GM12865 (cell line): ENCODE data around the gene ZSCAN31.
"Not testable (repeated sequence)": the region's sequence is repeated elsewhere in the genome, so short reads cannot be mapped to it uniquely, and the experiment has no call there.

ENCODE experiments used
- DNase-seq: peaks from one replicate; pipeline ENCODE4 v3.0.0; 2010; ENCODE audit warnings: low read depth
- H3K4me3 ChIP-seq: 2 replicates; pipeline ENCODE4 v1.5.1; 2011; ENCODE audit warnings: mild to moderate bottlenecking, low read depth, low read length, control low read depth
- TF ChIP-seq, protein P1 (sequence below): IDR thresholded peaks from 2 replicates; pipeline ENCODE4 v1.5.1; 2011; ENCODE audit warnings: low read length, control low read depth, low read depth, inconsistent platforms; ENCODE audit not compliant: insufficient read depth; ENCODE audit errors: missing control alignments

Gene ZSCAN31

DNA sequence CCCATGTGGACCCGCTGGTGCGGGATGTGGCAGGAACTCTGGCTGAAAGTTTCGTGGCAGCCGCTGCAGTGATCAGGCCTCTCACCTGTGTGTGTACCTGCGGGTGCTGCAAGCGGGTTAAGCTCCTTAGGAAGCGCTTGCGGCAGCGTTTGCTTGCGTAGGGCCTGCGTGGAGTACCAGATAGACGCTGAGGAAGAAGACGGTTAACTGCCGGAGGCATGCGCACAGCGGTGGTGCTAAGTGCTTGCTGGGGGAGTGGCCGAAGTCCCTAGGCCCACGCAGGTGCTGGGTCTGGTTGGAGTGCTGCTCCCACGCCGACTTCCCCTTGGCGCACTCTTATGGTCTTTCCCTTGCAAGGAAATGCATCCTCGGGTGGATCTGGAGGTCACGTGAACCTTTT, 23.0 kb downstream of the ZSCAN31 start:
- DNase-seq, result no peak

DNA sequence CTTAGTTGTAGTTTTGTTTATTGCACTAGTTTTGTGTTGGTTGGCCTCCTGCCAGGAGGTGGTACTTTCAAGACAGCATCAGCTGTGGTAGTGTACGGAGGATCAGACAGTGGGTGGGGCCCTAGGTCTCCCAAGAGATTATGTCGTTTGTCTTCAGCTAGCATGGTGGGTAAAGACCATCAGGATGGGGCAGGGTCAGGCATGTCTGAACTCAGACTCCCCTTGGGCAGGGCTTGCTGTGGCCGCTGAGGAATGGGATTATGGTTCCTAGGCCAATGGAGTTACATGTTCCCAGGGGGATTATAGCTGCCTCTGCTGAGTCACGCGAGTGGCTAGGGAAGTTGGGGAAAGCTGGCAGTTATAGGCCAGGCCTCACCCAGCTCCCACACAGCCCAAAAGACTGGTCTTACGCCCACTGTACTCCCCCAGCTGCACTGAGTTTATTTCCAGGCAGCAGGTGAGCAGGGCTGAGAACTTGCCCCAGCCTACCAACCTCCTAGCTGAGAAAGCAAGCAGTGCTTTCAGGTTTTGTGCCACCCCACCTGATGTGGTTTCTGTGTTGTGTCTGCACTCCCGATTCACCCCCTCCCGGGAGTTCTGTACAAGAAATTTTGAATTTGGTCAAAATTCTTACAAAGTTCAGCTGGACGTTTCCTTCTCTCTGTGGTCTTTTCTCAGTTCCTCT, 24.7 kb downstream of the ZSCAN31 start:
- TF ChIP-seq, protein P1, sequence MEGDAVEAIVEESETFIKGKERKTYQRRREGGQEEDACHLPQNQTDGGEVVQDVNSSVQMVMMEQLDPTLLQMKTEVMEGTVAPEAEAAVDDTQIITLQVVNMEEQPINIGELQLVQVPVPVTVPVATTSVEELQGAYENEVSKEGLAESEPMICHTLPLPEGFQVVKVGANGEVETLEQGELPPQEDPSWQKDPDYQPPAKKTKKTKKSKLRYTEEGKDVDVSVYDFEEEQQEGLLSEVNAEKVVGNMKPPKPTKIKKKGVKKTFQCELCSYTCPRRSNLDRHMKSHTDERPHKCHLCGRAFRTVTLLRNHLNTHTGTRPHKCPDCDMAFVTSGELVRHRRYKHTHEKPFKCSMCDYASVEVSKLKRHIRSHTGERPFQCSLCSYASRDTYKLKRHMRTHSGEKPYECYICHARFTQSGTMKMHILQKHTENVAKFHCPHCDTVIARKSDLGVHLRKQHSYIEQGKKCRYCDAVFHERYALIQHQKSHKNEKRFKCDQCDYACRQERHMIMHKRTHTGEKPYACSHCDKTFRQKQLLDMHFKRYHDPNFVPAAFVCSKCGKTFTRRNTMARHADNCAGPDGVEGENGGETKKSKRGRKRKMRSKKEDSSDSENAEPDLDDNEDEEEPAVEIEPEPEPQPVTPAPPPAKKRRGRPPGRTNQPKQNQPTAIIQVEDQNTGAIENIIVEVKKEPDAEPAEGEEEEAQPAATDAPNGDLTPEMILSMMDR, result no peak
- no peak for DNase-seq
- no peak overlapping the region for H3K4me3 ChIP-seq

More for the DNA sequence above, 23.0 kb downstream of the ZSCAN31 start:
- TF ChIP-seq, protein P1, result no peak
- H3K4me3 ChIP-seq, result no peak overlapping the region

DNA sequence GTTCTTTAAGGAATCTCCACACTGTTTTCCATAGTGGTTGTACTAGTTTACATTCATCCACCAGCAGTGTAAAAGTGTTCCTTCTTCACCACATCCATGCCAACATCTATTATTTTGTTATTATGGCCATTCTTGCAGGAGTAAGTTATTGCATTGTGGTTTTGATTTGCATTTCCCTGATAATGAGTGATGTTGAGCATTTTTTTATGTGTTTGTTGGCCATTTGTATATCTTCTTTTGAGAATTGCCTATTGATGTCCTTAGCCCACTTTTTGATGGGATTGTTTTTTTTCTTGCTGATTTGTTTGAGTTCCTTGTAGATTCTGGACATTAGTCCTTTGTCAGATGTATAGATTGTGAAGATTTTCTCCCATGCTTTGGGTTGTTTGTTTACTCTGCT, 29.6 kb downstream of the ZSCAN31 start:
- DNase-seq, H3K4me3 ChIP-seq: not testable (repeated sequence)

DNA sequence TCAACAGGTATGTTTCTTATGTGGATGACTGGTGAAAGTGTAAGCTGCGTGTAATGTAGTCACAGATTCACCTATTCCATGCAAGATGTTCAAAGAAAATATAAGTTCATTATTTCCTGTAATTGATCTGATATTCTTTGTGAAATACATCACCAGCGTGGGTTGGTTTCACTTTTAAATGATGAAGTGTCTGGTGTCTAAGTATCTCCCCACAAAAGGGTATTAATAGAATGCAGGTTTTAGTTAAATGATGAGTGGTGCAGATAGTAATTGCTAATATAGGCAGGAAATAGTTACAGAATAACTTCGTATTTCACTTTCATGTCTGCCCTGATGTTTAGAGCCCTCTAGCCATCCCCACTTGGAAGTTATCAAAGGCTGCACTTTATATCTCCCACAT, 32.4 kb downstream of the ZSCAN31 start:
- no peak overlapping the region for H3K4me3 ChIP-seq
- TF ChIP-seq, protein P1, result no peak
- peak; percentile 24 for DNase-seq

DNA sequence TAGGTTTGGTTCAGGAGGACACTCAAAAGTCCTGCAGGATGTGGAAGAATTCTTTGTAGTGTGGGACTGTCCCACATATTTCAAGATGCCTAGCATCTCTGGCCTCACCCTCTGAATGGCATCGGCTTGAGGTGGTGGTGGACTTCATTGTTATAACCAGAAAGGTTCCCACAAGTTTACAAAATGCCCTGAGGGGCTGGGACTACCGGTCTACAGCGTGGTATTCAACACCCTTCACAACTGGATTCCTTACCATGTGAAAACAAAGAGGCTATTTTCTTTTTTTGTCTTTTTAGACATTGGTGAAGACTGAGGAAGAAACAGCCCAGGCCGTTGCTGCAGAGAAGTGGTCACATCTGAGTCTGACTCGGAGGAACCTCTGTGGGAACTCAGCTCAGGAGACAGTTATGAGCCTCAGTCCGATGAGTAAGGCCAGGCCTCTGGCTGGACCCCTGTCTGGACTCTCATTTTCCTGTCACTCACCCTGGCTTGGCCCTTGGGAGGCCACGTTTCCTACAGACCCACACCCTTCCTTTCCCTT, 39.4 kb downstream of the ZSCAN31 start:
- no peak for DNase-seq
- TF ChIP-seq, protein P1, result no peak
- H3K4me3 ChIP-seq, result no peak overlapping the region

DNA sequence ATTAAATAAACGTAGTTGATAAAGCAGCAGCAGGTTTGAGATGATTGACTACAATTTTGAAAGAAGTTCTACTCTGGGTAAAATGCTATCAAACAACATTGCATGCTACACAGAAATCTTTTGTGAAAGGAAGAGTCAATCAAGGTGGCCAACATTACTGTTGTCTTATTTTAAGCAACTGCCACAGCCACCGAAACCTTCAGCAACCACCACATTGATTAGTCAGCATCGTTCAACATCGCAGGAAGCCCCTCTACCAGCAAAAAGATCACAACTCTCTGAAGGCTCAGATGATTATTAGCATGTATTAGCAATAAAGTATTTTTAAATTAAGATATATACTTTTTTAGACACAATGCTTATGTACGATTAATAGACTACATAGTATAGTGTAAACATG, 40.6 kb downstream of the ZSCAN31 start:
- H3K4me3 ChIP-seq, result no peak overlapping the region
- TF ChIP-seq, protein P1, result no peak
- DNase-seq, result no peak

DNA sequence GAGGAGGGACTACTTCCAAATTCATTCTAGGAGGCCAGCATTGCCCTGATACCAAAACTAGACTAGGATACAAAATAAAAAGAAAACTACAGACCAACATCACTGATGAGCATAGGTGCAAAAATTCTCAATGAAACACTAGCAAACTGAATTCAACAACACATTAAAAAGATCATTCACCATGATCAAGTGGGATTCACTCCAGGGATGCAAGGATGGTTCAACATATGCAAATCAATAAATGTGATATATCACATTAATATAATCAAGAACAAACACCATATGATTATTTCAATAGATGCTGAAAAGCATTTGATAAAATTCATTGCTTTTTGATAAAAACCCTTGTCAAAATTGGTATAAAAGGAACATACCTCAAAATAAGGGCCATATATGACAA, 44.4 kb downstream of the ZSCAN31 start:
- H3K4me3 ChIP-seq, result no peak overlapping the region
- TF ChIP-seq, protein P1, result no peak
- no peak for DNase-seq
